IPS DF 19.7 (cell line): ENCODE measurements around the gene IRF3.

Experiments used
- DNase-seq: peaks from one replicate; pipeline ENCODE4 v3.0.0-alpha.2; 2013; ENCODE audit warnings: low read depth, low spot score

IRF3 gene

DNA sequence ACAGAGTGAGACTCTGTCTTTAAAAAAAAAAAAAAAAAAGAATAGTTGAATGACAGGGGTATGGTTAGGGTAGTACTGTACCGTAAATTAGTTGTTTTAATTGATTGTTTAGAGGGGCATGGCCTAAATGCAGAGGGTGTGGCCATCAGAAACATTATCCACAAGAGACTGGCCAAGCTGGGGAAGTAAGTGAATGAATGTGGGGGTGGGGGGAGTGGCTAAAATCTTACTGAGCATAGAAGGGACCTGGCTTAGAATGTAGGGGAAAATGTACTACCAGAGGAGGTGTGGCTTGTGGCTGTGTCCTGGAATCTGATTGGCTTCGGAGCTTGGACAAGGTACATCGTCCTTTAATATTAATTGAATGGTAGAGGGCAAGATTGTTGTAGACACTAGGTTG lies 3.9 kb upstream of the IRF3 start:
- no peak for DNase-seq

DNA sequence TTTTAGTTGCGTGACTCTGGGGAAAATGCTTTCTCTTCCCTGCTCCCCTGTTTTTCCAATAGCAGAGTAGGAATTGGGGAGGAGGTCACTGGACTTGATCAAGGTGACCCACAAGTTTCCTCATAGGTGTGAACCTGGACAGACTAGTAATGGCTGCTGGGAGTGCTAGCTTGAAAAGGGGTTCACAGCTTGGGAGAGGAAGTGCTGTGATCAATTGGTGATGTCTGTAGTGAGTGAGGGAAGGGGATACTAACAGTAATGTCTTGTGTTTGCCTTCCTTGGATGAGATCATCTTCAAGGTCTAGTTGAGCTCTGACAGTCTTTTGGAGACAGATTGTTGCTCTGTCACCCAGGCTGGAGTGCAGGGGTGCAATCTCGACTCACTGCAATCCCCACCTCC lies 1.8 kb upstream of the IRF3 start:
- DNase-seq, result no peak

DNA sequence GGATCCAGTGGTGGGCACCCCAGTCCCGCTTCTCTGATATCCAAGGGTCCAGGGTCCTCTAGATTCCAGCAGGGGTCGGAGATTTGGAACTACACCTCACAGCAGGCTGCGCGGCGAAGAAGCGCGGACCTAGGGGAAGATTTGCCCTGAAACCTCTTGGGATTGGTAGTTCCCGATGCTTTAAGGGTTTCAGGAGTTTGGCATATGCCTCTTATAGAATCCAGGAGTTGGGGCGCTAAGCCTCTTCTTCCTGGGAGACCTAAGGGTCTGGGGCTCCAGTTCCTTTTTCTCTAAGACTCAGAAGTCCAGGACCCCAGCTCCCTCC lies 425 bp upstream of the IRF3 start:
- no peak for DNase-seq

DNA sequence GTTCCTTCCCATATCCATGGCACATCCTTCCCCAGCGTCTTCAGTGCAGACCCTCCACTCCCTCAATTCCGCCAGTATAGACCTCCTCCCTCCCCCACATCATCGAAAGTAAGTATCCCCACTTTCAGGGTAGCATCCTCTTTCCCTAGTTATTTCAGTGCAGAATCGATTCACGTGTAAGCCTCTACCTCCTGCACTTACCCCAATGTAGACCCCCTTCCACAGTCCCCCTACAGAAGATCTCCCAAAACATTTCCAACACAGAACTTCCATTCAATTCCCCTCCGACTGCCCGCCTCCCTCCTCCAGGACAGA lies 664 bp downstream of the IRF3 start:
- DNase-seq, result no peak

DNA sequence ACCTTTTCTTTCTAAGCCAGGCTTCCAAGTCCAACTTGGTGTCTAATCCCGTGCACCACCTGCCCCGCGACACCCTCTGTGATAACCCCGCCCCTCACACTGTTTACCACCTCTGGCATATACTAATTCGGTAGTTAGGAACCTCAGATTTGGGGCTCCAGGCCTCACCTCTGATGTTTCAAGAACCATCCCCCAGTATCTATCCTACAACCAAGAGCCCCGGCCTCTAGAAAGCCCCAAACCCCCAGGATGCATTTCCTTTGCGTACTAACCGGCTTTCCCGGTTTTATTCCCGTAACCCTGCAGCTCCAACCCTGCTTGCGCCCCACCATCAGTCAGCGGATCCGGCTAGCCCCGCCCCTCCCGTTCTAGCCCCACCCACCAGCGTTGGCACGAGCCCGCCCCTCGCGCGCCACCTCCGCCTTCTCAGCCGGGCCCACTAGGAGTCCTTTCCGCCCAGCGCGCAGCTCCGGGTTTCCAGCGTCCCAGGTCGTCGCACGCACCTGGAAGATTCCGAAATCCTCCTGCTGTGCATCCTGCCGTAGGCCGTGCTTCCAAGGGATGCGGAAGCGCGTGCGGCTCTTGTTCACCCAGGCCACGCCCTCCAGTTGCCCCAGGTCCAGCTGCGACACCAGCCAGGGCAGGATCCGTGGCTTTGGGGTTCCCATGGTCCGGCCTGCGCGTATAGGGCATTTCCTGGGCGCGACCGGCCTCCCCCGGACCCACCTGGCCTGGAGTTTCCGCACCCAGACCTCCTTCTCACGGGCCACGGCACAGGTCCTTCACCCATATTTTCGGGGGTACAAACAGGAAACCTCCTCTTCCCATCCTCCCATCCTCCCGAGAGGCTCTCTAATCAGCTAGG lies 1.3 kb downstream of the IRF3 start:
- no peak for DNase-seq

- DNase-seq, result no peak
Measured at GRCh38 chr19:49663224-49663623, 2.4 kb downstream of the IRF3 start.

DNA sequence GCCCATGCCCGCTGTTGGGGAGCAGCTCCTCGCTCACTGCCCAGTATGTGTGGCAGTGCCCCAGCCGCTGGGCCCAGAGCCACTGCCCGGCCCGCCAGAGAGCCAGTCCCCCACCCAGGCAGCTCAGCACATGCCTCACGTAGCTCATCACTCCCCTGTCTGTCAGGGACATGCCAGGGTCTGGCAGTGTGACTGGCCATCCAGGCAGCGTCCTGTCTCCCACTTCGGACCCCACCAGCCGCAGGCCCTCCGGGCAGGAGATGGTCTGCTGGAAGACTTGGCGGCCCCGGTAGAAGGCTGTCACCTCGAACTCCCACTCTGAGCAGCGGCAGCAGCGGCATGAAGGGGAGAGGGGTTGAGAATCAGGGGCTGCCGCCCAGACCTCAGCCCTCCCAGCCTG lies 3.6 kb downstream of the IRF3 start:
- DNase-seq, result no peak

DNA sequence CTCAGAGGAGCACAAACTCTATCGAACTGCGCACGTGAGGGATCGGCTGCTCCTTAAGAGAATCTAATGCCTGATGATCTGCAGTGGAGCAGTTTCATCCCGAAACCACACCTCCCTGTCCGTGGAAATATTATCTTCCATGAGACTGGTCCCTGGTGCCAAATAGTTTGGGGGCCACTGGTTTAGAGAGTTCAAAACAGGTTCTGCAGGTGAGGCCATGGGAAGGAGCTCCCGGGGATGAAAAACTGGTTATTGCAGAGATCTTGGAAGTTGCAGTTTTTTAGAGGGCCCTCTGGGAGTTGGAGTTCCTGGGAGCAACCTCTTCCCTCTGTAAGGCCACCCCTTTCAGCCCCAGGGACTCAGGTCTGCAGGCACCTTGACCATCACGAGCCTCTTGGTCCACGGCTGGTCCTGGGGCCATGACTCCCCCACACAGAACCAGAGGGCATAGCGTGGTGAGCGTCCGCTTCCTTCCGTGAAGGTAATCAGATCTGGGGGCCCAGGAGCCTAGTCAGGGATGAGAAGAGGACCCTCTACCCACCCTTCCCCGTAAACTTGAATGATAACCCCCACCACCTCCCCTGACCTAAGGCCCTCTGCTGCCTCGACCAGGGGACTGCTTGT lies 5.2 kb downstream of the IRF3 start:
- no peak for DNase-seq

DNA sequence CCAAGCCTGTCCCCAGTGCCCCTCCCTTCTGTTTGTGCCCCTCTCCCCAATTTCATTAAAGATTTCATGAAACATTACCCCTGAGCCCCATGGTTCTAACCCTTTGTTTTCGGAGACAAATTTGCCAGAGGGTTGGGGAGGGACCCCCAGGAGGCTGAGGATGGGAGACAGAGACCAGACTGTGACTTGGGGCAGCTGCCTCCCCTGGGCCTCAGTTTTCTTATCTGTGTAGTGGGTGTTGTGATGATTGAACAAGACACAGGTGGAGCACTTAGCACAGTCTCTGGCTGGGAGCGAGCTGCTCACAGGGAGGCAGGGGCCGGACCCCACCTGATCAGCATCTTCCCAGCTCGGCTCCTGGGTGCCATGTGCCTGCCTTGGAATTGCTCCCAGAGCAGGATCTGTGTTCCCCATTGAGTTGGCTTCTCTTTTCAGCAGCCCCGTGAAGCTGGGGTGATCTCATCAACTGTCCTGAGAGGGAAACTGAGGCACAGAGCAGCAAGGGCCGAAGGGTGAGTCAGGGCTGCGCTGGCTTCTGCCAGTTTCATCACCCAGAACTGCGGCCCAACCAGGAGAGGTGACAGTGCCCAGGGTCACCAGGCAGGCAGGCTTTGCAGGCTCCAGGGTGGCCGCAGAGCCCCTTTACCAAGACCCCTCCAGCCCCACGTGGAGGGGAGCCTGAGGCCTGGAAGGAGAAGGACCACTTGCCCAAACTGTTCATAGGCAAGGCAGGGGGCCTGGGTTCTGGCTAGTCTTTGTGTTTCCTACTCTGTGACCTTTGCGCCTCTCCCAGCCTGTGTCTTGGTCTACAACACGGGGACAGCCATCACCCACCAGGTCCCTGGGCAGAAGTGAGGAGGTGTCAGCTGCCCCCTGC lies 6.9 kb downstream of the IRF3 start:
- DNase-seq, result no peak

GRCh38 chr19:49658139-49658517 lies 7.5 kb downstream of the IRF3 start:
- no peak for DNase-seq

DNA sequence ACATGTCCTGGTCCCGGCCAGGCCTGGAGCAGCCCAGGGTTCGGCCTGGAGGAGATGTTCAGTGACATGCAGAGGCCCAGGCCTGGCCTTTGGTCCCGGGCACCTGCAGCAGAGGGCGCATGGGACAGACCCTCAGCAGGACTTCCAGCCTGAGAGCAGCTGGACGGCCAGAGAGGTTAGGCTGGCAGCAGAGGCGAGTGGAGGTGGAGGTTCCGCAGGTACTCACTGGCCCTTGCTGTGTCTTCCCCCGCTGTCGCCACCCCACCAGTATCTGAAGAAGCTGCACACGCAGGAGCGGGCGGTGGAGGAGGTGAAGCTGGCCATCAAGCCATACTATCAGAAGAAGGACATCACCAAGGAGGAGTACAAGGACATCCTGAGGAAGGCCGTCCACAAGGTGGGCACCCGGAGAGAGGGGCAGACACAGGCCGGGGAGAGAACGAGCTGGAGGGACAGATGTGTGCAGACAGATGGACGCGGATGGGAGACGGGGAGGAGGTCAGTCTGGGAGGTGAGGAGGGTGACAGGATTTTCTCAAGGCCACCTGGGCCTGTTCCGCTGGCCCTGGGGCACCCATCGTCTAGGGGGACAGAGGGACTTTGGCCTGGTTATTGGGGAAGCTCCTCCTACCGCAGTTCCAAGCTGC lies 8.0 kb downstream of the IRF3 start:
- DNase-seq, result no peak

- no peak for DNase-seq
Measured at GRCh38 chr19:49656456-49657109, 9.1 kb downstream of the IRF3 start.

DNA sequence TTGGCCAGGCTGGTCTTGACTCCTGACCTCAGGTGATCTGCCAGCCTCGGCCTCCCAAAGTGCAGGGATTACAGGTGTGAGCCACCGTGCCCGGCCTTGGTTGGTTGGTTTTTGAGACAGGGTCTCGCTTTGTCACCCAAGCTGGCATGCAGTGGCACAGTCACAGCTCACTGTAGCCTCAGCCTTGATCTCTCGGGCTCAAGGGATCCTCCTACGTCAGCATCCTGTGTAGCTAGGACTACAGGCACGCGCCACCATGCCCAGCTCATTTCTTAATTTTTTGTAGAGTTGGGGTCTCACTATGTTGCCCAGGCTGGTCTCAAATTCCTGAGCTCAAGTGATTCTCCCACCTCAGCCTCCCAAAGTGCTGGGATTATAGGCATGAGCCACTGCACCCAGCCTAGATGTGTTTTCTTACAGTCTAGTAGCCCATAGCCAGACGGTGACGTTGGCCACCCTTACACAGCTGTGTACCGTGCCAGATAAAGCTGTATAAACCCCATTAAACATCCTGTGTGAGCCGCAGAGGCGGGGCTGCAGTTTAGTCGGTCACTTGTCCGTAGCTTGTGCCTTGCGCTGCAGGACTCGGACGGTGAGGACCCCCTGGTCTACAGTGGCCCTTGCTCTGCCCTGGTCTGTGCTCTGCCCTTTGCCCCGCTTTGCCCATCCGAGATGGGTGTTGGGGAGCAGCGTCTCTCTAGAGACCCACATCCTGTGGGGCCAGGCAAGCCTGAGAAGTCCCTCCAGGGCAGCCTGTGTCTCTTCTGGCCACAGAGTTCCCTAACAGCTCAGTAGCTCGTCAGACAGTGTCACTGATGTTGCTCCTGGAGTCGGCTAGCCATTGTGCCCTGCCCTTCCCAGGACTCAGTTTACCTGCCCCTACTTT lies 9.8 kb downstream of the IRF3 start:
- DNase-seq, result no peak

- DNase-seq, result no peak
Measured at GRCh38 chr19:49654581-49654980, 11.1 kb downstream of the IRF3 start.

DNA sequence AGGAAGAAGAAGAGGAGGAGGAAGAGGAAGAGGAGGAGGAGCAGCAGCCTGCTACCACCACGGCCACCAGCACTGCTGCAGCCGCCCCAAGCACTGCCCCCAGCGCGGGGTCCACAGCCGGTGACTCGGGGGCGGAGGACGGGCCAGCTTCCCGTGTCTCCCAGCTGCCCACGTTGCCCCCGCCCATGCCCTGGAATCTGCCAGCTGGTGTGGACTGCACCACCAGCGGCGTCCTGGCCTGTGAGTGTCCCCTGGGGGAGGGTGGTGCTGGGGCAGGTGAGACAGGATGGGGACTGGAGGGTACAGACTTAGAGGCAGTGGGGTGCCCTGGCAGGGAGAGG lies 12.2 kb downstream of the IRF3 start:
- DNase-seq, result no peak

GRCh38 chr19:49652551-49653465 lies 12.8 kb downstream of the IRF3 start:
- DNase-seq, result no peak

- no peak for DNase-seq
Measured at GRCh38 chr19:49651820-49652550, 13.7 kb downstream of the IRF3 start.

DNA sequence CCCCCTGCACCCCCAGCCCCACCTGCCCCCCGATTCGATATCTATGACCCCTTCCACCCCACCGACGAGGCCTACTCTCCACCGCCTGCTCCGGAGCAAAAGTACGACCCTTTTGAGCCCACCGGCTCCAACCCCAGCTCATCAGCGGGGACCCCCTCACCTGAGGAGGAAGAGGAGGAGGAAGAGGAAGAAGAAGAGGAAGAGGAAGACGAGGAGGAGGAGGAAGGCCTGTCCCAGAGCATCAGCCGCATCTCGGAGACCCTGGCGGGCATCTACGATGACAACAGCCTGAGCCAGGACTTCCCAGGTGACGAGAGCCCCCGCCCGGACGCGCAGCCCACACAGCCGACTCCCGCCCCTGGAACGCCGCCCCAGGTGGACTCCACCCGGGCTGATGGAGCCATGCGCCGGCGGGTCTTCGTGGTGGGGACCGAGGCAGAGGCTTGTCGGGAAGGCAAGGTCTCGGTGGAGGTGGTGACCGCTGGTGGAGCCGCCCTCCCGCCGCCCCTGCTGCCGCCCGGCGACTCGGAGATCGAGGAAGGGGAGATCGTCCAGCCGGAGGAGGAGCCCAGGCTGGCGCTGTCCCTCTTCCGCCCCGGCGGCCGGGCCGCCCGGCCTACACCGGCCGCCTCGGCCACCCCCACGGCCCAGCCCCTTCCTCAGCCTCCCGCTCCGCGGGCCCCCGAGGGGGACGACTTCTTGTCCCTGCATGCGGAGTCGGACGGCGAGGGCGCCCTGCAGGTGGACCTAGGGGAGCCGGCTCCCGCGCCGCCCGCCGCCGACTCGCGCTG lies 14.4 kb downstream of the IRF3 start:
- no peak for DNase-seq
